GM21619 (cell line): Measurements from ENCODE around the gene NLRP11.

ENCODE experiments used
- ATAC-seq: cut with Tn5 transposase; IDR thresholded peaks from one replicate; pipeline ENCODE4 v1.9.1; 2021; ENCODE audit not compliant: unreplicated experiment

Gene NLRP11

DNA sequence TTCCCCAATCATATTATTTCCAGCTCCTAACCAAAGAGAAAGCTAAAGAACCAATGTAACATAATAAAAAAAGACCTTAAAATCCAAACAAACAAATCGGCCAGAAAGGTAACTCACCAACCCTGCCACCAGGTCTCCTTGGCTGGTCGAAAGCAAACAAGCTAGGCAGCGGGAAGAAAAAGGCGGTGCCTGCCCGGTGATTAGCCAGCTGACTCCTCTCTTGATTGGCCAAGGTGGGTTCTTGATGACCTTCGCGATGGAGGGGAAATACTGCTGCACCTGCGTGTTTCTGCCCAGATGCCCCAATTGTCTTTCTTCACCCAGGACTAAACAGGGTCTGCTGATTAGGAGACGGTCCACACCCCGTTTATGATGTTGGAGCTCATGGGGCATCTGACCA is at the start of gene NLRP11:
Gene NLRP11 (minus strand): TSS at position 154 of the 400 bp plus-strand sequence. CDS start 13,825 bp downstream, outside the sequence.
- no peak for ATAC-seq

DNA sequence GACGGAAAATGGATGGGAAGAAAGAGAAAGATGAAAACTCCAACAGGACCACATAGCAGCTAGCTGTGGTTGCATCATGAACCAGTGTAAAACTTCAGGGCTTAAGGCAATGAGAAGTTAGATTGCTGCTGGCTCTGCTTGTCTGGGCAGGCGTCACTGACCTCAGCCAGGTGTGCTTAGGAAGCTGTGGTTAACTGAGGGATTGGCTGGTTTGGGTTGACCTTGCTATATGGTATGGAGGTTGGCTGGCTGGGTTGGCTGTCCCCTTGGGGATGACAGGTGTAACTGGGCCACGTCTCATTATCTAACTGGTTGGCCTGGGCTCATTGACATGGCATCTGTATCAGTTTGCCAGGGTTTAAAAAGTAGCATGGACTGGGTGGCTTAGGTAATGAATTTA is 45.4 kb upstream of the NLRP11 start:
- ATAC-seq: no peak

DNA sequence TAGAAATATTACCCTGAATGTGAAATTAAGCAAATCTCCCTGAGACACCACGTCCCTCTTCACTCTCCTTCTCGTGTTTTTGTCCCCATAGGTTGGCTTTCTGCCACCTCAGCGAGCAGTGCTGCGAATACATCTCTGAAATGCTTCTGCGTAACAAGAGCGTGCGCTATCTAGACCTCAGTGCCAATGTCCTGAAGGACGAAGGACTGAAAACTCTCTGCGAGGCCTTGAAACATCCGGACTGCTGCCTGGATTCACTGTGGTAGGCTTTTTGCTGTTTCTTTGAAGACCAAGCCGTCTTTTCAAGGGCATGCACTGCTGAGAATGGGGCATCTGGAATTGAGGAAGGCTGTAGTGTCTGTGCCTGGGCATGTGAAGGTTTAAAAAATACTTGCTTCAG is 38.9 kb upstream of the NLRP11 start:
- ATAC-seq: no peak

DNA sequence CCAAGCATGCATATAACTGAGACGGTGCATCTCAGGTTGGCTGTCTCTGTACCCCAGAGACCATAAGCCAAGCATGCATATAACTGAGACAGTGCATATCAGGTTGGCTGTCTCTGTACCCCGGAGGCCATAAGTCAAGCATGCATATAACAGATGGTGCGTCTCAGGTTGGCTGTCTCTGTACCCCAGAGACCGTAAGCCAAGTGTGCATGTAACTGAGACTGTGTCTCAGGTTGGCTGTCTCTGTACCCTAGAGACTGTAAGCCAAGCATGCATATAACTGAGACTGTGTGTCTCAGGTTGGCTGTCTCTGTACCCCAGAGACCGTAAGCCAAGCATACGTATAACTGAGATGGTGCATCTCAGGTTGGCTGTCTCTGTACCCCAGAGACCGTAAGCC is 35.3 kb upstream of the NLRP11 start:
- ATAC-seq: no peak

DNA sequence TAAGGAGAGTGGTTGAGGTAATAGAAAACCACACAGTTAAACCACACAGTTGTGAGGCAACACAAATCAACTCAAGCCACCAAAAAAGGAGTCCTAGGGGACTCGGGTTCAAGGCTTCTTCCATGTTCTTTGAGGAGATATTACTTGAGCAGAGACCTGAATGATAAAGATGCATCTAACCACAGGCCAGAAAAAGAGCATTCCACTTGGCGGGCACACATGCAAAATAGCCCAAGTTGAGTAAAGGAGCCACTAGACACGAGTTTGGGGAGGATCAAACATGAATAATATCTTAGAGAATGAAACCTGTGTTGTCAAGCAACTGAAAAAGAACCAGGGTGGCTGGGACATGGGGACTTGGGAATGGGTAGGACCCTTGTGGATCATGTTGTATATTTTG is 34.7 kb upstream of the NLRP11 start:
- ATAC-seq: no peak

DNA sequence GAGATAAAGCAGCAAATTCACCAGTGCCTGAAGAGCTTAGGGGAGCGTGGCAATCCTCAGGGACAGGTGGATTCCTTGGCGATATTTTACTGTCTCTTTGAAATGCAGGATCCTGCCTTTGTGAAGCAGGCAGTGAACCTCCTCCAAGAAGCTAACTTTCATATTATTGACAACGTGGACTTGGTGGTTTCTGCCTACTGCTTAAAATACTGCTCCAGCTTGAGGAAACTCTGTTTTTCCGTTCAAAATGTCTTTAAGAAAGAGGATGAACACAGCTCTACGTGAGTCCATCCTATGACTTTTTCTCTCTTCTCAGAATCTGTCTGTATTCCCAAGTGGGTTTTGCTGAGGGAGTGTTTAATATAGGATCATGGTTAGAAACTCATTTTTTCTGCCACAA is 27.2 kb upstream of the NLRP11 start:
- no peak for ATAC-seq

DNA sequence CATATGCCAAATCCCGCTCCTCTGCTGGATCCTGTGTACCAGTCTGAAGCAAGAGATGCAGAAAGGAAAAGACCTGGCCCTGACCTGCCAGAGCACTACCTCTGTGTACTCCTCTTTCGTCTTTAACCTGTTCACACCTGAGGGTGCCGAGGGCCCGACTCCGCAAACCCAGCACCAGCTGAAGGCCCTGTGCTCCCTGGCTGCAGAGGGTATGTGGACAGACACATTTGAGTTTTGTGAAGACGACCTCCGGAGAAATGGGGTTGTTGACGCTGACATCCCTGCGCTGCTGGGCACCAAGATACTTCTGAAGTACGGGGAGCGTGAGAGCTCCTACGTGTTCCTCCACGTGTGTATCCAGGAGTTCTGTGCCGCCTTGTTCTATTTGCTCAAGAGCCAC is 26.6 kb upstream of the NLRP11 start:
- no peak for ATAC-seq

DNA sequence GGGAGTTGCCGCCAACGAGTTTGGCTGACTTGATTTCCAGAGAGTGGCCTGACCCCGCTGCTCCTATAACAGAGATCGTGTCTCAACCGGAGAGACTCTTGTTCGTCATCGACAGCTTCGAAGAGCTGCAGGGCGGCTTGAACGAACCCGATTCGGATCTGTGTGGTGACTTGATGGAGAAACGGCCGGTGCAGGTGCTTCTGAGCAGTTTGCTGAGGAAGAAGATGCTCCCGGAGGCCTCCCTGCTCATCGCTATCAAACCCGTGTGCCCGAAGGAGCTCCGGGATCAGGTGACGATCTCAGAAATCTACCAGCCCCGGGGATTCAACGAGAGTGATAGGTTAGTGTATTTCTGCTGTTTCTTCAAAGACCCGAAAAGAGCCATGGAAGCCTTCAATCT is 26.2 kb upstream of the NLRP11 start:
- ATAC-seq: no peak

DNA sequence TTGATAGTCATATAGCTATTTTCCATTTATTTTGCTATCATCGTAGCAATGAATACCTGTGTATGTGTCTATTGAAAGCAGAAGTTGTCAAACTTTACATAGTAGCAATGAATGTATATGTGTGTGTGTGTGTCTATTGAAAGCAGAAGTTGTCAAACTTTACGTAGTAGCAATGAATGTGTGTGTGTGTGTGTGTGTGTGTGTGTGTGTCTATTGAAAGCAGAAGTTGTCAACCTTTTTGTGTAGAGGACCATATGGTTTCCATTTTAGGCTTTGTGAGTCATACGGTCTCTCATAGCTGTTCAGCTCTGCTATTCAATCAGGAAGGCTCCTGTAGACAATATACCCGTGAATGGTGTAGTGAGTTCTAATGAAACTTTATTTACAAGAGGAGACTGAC is 25.4 kb upstream of the NLRP11 start:
- ATAC-seq: no peak

DNA sequence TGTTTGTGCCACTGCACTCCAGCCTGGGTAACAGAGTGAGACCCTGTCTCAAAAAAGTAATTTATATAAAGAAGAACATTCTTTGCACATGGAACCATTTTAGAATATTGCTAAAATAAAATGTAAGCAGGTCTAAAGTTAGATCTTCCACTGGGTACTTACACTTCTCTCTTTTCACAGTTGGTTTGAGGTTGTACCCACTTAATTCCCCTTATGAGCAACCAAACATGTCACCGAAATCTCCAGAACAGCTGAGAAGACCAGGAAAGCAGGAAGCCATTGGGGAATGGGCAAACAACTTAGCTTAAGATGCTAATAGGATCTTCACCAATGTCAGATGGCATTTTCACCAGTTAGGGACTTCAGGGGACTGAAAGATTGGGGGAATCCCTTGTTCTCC is 23.4 kb upstream of the NLRP11 start:
- no peak for ATAC-seq

DNA sequence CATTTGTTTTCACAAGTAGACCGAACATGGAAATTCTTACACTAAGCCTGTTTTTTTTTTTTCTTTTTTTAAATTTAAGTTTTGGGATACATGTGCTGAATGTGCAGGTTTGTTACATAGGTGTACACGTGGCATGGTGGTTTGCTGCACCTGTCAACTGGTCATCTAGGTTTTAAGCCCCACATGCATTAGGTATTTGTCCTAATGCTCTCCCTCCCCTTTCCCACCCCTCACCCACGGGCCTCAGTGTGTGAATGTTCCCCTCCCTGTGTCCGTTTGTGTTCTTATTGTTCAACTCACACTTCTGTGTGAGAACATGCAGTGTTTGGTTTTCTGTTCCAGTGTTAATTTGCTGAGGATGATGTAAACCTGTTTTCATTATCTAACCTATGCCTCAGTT is 7.1 kb upstream of the NLRP11 start:
- no peak for ATAC-seq

DNA sequence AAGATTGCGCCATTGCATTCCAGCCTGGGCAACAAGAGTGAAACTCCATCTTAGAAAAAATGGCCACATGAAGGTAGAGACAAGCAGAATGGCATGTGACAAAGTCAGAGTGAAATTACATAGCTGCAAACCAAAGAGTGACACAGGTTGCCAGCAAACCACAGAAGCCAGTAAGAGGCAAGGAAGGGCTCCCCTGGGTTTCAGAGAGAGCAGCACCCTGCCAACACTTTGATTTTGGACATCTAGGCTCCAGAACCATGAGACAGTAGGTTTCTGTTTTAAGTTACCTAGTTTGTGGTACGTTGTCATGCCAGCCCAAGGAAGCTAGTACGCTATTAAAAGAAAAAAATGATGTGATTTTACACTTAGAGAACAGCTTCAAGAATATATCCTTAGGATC is 6.5 kb upstream of the NLRP11 start:
- ATAC-seq: no peak

DNA sequence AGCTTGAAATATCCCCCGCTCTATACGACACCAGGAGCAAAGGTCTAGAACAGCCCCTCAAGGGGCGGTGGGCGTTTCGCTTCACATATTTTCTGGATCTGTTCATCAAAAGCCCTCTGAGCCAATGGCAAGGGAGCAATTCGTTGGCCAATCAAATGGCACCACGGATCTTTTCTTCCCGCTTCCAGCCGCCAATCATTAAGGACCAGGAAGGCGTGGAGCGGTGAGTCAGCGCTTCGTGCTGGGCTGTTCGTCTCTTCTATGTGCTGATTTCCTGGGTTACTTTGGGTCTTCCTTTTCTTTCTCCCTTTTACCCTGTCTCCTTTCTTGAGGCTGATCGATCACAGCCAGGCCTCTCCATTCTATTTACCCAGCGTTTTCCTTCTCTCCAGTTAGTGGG is 4.5 kb upstream of the NLRP11 start, which contains the start of gene NLRP4:
Gene NLRP4 (plus strand): TSS at position 201 of the 400 bp plus-strand sequence. CDS start 15,541 bp downstream, outside the sequence.
- ATAC-seq: no peak

DNA sequence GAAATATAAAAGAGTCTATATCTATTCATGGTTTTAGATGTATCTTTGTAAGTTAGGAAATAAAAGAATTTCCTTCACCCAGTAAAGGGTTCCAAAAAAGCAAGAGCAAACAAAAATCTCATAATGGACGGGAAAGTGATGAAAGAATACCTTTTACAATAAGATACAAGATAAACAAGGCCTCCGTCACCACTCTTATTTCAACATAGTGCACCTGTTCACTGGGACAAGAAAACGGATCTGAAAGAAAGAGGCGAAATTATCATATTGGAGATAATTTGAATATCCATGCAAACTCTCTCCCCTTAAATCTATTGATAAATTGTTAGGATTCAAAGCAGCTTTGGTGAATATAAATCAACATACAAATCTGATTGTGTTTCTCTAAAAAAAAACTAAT is 877 bp upstream of the NLRP11 start:
- ATAC-seq: no peak

DNA sequence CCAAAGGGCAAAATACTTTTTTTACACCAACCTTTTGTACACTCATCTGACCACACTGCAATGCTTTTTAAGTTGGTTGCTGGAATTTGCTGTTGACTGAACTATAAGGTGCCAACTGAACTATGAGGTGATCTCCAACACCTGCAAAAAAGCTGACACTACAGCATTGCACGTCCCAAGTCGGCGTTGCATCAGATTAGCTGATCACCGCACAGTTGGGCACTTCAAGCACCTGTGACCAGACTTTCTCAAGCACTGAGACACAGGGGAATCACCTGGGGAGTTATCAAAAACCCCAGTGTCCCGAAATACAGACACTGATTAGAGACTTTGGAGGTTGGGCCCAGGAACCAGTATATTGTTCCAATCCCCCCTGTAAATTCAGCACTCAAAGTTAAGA is 1.1 kb downstream of the NLRP11 start:
- ATAC-seq: no peak

DNA sequence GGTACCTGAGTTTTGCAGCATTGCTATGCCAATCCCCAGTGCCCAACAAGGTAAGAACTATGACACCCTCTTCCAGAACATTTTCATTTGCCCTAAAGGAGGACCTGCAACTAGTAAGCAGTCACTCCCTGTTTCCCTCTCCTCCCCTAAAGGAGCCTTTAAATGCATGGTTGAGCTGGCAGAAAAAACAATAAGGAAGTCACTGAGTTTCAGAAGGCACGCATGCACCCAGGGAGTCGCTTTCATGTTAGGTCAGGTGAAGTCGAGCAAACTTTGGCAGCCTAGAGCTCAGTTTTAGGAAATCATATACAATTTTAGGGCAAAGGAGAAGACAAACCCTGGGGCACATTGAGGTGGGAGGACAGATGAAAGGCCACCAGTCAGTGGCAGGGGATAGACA is 11.8 kb downstream of the NLRP11 start:
- ATAC-seq: no peak

DNA sequence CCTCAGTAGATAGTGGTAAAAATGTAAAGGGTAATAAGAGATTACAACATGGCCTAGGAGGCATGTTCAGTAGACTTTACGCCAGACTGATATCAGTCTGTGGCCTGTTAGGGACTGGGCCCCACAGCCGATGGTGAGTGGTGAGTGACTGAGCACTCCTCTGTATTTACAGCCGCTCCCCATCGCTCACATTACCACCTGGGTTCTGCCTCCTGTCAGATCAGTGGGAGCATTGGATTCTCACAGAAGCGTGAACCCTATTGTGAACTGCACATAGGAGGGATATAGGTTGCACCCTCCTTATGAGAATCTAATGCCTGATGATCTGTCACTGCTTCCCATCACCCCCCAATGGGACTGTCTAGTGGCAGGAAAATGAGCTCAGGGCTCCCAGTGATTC is 17.9 kb downstream of the NLRP11 start:
- ATAC-seq: no peak

DNA sequence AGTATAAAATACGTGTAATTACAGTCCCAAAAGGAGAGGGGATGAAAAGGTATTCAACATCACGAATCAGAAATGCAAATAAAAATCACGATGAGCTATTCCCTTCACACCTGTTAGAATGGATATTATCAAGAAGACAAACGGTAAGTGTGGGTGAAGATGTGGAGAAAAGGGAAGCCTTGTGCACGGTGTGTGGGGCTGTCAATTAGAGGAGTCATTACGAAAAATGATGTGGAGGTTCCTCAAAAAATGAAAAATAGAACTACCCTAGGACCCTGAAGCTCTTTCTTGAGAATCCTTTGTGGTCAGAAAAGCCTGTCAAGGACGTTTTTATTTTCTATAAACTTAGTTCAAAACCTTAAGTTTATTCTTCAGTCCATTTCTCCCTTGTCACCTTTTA is 19.4 kb downstream of the NLRP11 start:
- no peak for ATAC-seq

DNA sequence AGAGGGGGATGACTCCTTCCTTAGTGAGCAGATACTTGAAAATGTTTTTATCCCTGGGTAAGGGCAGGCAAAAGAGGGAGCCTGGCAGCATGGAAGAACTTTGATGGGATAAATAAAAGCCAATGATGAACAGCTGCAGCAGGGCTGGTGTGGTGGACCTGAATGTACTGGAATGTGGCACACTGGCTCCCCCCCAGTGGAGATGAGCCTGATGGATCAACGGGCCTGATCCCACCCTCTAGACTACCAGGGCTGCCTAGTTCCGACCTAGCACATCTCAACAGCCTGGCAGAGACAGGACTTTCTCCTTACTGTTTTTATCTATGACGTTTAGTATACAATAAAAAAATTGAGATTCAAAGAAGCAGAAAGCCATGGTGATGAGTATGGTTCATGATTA is 20.5 kb downstream of the NLRP11 start:
- no peak for ATAC-seq

DNA sequence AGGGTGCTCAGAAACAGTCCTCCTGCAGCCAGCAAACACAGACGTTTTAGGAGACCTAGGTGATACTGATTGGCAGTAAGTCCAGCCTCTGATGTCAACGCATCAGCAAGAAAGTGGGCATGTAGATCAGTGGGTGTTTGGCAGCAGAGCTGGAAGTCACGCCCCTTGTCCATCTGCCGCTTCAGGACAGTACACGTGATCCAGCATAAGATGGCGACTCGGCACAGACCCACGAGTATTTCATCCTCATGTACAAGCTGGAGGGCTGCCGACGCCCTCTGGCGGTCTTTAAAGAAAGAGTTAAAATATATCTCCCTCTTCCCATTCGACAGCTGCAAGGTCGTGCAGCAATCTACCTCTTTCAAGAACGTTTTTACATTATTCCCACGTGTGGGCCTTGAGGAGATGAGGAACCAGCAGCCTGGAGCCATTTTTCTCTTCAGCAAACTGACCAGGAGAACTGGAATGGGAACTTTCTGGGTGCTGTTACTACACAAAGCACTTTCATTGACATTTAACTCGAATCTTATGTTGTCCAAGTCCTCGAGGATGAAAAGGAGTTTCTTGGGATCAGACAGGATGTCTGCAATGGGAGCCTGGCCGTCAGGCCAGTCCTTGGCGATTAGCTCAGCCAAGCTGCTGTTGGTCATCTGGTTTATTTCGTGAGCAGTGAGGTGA is 22.3 kb downstream of the NLRP11 start:
- ATAC-seq: no peak

DNA sequence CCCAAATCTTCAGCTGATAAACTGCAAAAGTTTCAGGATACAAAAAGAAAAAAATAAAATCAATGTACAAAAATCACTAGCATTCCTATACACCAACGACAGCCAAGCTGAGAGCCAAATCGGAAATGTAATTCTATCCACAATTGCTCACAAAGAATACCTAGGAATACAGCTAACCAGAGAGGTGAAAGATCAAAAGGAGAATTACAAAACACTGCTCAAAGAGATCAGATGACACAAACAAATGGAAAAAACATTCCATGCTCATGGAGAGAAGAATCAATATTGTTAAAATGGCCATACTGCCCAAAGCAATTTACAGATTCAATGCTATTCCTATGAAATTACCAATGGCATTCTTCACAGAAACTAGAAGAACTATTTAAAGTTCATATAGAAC is 29.5 kb downstream of the NLRP11 start:
- ATAC-seq: no peak

DNA sequence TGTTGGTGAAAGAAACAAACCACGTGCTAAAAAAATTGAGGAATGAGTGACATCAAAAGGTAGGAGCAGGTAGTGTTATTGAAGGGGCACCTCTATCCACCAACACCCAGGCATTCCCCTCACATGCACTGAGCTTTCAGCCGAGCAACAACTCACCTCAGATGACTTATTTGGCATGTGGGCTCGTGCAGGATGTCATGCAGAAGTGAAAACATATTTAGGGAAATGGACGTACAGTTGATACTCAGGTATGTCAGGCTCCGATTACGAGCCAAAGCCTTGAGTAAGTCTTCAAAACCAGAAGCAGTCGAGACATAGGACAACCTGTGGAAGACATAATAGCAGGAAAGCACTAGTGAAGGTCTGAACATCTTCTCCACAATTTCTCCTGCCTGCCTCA is 30.4 kb downstream of the NLRP11 start:
- ATAC-seq: no peak

DNA sequence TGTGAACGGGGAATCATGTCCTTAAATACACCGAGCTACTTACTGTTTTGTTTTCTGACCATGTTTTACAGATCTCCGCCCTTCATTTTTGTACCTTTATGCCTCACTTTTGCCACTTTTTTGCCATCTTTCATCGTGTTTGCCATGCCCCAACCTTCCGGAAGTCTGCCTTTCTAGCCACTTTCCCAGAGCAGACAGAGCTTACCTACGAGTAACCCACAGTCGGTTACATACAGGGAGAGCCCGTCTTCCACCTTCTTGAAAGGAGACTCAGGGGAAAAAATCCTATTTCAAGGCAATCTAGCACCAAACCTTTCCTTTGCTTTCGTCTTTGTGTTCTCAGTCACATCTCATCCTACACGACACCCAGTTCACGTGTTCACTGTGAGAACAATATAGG is 36.8 kb downstream of the NLRP11 start:
- no peak for ATAC-seq
